IPS DF 6.9 (cell line): Measurements from ENCODE around the gene NUS1.
"Not testable (repeated sequence)": the region's sequence is repeated elsewhere in the genome, so short reads cannot be mapped to it uniquely, and the experiment has no call there.

Source experiments
- DNase-seq: peaks from one replicate; pipeline ENCODE4 v3.0.0-alpha.2; 2013; ENCODE audit warnings: low read depth, low spot score
- H3K27ac ChIP-seq: one replicate; pipeline ENCODE4 v1.5.1; 2013; ENCODE audit warnings: low read length, control low read depth
- H3K27me3 ChIP-seq: 2 replicates; pipeline ENCODE4 v1.6.1; 2013; ENCODE audit warnings: mild to moderate bottlenecking, low read length; ENCODE audit not compliant: control insufficient read depth, insufficient read depth
- H3K36me3 ChIP-seq: 2 replicates; pipeline ENCODE4 v1.6.1; 2013; ENCODE audit warnings: low read length; ENCODE audit not compliant: control insufficient read depth, insufficient read depth
- H3K4me1 ChIP-seq: 2 replicates; pipeline ENCODE4 v1.6.1; 2013; ENCODE audit warnings: low read length; ENCODE audit not compliant: control insufficient read depth, insufficient read depth
- H3K4me3 ChIP-seq: 2 replicates; pipeline ENCODE4 v1.5.1; 2013; ENCODE audit warnings: mild to moderate bottlenecking, low read length
- H3K9me3 ChIP-seq: 2 replicates; pipeline ENCODE4 v1.6.1; 2013; ENCODE audit warnings: low read length, inconsistent platforms; ENCODE audit not compliant: control insufficient read depth, insufficient read depth
- WGBS: extraction: QIAGEN DNeasy Blood & Tissue Kit; methylation state at CpG from one replicate; pipeline ENCODE4 v1.1.7; 2013; ENCODE audit warnings: mixed read lengths, missing lambda C conversion rate; ENCODE audit not compliant: insufficient read length, insufficient coverage; 5-methylcytosine and 5-hydroxymethylcytosine counted together

The NUS1 gene

DNA sequence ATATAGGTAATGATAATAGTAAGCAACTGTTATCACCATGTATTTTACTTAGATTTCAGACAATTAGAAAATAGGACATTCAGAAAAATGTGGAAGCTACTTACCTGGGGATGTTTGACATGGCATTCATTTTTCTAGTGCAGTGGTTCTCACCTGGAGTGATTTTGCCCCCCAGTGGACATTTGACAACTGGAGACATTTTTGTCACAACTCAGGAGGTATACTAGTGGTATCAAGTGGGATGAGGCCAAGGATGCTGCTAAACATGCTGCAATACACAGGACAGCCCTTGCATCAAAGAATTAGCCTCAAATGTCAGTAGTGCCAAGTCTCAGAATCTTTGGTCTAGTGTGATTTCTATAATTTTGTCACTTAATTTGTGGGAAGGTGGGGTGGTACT is 36.1 kb downstream of the NUS1 start:
- no peak overlapping the region for H3K4me3 ChIP-seq
- DNase-seq, result no peak
- H3K27ac ChIP-seq, result no peak overlapping the region
- H3K27me3 ChIP-seq, result no peaks in the 10 kb centered on the region
- H3K9me3 ChIP-seq, result no peaks in the 10 kb centered on the region
- H3K4me1 ChIP-seq, result no peaks in the 10 kb centered on the region
- no peaks in the 10 kb centered on the region for H3K36me3 ChIP-seq

DNA sequence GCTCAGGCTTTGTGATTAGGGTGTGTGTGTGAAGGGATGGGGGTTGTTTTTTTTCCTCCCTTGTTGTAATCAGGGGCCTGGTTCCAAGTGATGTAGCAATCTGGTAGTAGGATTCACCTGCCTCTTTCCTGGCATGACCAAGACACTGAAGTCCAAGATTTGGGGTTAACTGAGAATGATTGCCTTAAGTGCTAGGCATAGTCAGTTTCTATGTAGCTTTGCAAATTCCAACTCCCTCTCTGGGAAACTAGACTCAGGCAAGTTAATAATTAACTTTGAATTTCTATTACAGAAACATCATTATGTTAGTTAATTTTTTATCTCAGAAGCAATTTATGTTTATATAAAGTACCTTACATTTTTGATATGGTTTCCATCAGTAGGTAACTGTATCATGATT is 43.6 kb downstream of the NUS1 start:
- Histone ChIP-seq H3K27ac (no peak overlapping the region), H3K36me3 (no peaks in the 10 kb centered on the region)
- DNase-seq, result no peak

DNA sequence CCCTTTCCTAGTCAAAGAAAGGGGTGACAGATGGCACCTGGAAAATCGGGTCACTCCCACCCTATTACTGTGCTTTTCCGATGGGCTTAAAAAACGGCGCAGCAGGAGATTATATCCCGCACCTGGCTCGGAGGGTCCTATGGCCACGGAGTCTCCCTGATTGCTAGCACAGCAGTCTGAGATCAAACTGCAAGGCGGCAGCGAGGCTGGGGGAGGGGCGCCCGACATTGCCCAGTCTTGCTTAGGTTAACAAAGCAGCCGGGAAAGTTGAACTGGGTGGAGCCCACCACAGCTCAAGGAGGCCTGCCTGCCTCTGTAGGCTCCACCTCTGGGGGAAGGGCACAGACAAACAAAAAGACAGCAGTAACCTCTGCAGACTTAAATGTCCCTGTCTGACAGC is 46.3 kb downstream of the NUS1 start:
- DNase-seq, H3K27ac ChIP-seq, H3K4me3 ChIP-seq, H3K36me3 ChIP-seq, H3K4me1 ChIP-seq, H3K9me3 ChIP-seq, H3K27me3 ChIP-seq: not testable (repeated sequence)
- WGBS, result no CpG with 5 or more reads among the region's 12 CpGs

More for the DNA sequence above, 43.6 kb downstream of the NUS1 start:
- no peak overlapping the region for H3K4me3 ChIP-seq
- H3K27me3 ChIP-seq, result no peaks in the 10 kb centered on the region
- peaks cover 2% of the 10 kb centered on the region; the same call in 1 of the 2 replicates for H3K9me3 ChIP-seq
- no peaks in the 10 kb centered on the region for H3K4me1 ChIP-seq

DNA sequence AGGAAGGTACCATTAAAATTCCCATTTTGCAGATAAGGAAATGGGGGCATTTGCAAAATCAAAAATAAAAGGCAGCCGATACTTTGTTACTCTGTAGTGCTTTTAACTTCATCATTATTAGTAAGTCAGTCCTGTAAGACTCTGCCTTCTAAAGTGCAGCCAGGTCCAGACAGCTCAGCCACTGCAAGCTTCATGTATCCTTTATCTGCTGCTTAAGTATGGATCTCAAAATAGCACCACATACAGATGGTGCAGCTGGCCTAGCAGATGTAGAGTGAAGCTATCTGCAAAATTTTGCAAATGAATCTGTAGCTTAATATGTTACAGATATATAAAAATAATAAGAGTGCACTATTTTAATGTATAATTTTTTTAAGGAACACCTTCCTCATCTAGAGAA is 53.4 kb downstream of the NUS1 start:
- no CpG with 5 or more reads among the region's 1 CpG for WGBS
- no peak for DNase-seq
- no peaks in the 10 kb centered on the region for H3K9me3 ChIP-seq
- H3K4me3 ChIP-seq, result no peak overlapping the region
- H3K36me3 ChIP-seq, result no peaks in the 10 kb centered on the region
- no peak overlapping the region for H3K27ac ChIP-seq
- no peaks in the 10 kb centered on the region for H3K27me3 ChIP-seq
- H3K4me1 ChIP-seq, result no peaks in the 10 kb centered on the region

DNA sequence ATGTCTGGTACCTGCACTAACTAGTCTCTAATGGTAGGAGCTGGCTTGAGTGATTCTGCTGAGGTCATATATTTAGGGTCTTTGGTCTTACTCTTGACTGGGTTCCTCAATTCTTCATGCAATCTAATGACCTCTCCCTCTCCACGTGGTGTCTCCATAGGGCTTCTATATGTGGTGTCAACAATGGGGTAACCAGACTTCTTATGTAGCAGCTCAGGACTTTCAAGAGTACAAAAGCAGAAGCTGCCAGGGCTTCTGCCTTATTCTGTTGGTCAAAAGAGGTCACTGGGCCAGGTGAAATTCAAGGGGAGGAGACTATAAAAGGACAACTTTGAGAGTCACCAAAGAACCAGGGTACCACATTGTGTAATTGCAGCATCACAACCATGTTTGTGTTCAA is 54.3 kb downstream of the NUS1 start:
- no CpG with 5 or more reads among the region's 1 CpG for WGBS
- Histone ChIP-seq H3K36me3 (no peaks in the 10 kb centered on the region), H3K27ac (no peak overlapping the region)

DNA sequence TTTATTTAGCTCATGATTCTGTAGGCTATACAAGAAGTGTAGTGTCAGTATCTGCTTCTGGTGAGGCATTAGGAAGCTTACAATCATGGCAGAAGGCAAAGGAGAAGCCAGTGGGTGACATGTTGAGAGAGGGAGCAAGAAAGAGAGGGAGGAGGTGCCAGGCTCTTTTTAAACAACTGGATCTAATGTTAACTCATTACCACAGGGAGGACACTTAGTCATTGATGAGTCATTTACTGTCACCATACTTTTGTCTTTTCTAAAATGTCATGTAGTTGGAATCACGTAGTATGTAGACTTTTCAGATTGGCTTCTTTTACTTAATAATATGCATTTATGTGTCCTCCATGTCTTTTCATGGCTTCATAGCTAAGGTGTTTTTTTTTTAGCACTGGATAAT is 58.1 kb downstream of the NUS1 start:
- Histone ChIP-seq H3K4me1 (no peaks in the 10 kb centered on the region), H3K27ac (no peak overlapping the region), H3K27me3 (no peaks in the 10 kb centered on the region), H3K36me3 (no peaks in the 10 kb centered on the region), H3K4me3 (no peak overlapping the region), H3K9me3 (no peaks in the 10 kb centered on the region)
- no CpG with 5 or more reads among the region's 1 CpG for WGBS
- no peak for DNase-seq

More for the DNA sequence above, 54.3 kb downstream of the NUS1 start:
- Histone ChIP-seq H3K4me1 (no peaks in the 10 kb centered on the region), H3K4me3 (no peak overlapping the region), H3K9me3 (no peaks in the 10 kb centered on the region), H3K27me3 (no peaks in the 10 kb centered on the region)
- no peak for DNase-seq

DNA sequence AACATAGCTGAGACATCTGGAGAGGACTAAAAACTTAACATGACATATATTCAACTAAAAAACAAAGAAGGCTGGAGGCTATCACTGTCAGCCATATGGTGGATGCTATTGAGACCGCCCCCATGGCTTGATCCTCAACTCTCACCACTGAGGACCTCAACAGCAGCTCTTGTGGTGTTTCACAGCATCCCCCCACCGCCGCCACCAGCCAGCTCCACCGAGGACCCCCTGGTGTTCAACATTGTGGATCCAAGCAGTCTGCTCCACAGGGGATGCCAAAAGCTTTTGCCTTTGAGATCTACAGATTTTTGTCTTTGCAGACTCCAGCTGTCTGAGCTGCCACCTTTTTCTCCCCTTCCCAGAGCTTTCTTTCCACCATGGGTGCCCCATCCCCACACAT is 64.6 kb downstream of the NUS1 start:
- no peaks in the 10 kb centered on the region for H3K27me3 ChIP-seq
- H3K4me1 ChIP-seq, result peaks cover 4% of the 10 kb centered on the region; the same call in 1 of the 2 replicates
- no peak overlapping the region for H3K27ac ChIP-seq
- DNase-seq, result no peak
- no peak overlapping the region for H3K4me3 ChIP-seq
- no peaks in the 10 kb centered on the region for H3K9me3 ChIP-seq
- no CpG with 5 or more reads among the region's 4 CpGs for WGBS
- no peaks in the 10 kb centered on the region for H3K36me3 ChIP-seq

DNA sequence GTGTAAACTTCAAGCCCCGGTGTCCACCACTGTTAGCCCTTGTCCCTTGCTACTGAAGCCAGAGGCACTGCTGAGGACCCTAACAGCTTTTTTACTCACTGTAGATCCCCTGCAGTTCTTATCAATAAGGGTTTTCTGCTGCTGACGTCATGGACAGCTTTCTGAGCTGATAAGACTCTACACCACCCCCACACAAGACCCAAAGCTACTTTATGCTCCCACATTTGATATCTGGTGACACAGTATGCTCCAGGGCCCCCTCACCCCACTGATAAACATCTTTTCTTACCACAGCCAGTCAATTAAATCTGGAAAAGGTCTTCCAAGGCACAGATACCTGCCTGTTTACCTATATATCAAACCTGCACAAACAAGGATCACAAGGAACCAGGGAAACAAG is 65.3 kb downstream of the NUS1 start:
- no peak overlapping the region for H3K27ac ChIP-seq
- H3K9me3 ChIP-seq, result no peaks in the 10 kb centered on the region
- H3K27me3 ChIP-seq, result no peaks in the 10 kb centered on the region
- H3K4me3 ChIP-seq, result no peak overlapping the region
- H3K36me3 ChIP-seq, result no peaks in the 10 kb centered on the region
- DNase-seq, result no peak
- WGBS, result no CpG with 5 or more reads among the region's 2 CpGs
- H3K4me1 ChIP-seq, result peaks cover 4% of the 10 kb centered on the region; the same call in 1 of the 2 replicates

DNA sequence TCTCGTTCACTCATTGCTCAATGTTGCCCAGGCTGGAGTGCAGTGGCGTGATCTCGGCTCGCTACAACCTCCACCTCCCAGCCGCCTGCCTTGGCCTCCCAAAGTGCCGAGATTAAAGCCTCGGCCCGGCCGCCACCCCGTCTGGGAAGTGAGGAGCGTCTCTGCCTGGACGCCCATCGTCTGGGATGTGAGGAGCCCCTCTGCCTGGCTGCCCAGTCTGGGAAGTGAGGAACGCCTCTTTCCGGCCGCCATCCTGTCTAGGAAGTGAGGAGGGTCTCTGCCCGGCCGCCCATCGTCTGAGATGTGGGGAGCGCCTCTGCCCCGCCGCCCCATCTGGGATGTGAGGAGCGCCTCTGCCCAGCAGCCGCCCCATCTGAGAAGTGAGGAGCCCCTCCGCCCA is 75.4 kb downstream of the NUS1 start:
- not testable (repeated sequence) for H3K27ac ChIP-seq, H3K4me1 ChIP-seq, DNase-seq, H3K27me3 ChIP-seq, H3K36me3 ChIP-seq, H3K9me3 ChIP-seq, H3K4me3 ChIP-seq
- WGBS, result no CpG with 5 or more reads among the region's 25 CpGs
